GM10847 (cell line): Measurements from ENCODE around the gene INTS1.

Experiments
- POLR2A ChIP-seq: IDR thresholded peaks from 2 replicates; pipeline ENCODE4 v1.6.1; 2011; ENCODE audit not compliant: insufficient read length; ENCODE audit errors: extremely low read depth

The INTS1 gene

DNA sequence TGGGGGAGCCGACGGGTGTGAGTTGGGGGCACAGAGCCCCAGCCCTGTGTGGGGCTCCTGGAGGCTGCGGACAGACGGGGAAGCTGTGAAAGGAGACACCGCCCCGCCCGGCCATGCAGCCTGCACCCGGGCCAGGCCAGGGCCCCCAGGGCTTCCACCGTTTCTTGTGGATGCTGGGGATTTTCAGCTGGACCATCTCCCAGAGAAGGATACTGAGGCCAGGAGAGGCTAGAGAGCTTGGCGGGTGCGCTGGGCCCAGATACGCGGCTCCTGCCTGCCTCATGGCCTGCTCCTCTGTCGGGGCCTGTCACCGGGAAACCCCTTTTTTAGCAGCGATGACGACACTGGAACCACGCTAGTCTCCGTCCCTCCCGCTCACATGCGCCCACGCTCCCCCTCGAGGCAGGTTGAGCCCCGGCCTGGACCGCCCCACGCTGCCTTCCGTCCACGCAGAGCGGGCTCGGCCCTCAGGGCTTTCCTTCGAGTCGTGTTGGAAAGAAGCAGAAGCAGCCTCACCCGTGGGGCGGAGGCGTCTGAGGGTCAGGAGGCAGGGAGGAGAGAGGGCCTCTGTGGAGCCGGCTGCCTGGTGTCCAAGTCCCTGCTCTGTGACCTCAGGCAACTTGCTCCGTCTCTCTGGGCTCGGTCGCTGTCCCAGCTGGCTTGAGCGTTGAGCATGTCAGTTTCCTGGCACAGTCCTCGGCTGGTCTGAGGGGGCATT, 40.1 kb upstream of the INTS1 start:
- TF ChIP-seq POLR2A = no peak

DNA sequence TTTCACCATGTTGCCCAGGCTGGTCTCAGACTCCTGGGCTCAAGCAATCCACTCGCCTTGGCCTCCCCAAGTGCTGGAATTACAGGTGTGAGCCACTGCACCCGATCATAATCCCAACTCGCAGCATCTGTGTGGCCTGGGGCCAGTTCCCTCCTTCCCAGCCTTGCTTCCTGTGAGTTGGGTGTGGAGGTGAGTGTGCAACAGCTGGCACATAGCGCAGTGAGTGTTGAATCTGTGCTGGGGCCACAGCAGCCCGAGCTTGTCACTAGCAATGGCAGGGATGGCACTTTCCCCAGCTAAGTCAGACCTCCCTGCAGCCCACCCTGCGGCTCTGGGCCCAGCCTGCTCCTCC, 39.6 kb upstream of the INTS1 start:
- TF ChIP-seq POLR2A = no peak

DNA sequence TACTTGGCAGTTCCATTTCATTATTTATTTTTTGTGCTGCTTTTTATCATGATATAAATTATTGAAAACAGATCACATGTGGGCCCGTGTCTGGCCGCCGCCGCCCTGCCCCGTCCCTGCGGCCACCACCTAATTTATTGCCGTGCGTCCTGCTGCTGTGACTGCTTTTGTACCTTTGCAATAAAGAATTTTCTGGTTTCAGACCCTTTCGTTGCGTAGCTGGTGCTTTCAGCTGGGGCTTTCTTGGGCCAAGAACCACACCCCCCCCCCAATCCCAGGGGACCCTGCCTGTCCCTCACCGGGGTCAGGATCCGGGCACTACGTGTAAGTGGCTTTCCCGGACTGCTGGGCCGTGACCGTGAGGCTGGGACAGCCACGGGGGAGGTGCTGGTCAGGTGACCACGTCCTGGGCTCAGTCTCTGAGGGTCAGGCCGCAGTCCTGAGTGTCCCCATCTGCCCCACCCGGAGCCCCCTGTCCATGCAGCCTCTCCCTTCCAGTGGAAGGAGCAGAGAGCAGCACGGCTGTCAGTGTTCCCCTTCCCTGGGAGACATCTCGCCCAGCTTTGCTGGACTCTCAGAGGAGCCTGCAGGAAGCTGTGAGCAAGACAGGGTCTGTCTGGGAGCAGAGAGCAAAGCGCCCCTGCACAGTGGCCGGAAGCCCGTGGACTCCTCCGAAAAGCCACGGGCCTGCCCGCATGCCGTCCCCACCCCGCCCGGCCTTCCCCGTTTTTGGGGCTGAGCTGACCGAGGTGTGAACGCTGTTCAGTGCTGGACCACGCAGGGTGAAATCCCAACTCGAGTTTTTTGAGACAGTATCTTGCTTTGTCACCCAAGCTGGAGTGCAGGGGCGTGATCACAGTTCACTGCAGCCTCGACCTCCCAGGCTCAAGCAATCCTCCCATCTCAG, 38.9 kb upstream of the INTS1 start:
- no peak for TF ChIP-seq POLR2A

DNA sequence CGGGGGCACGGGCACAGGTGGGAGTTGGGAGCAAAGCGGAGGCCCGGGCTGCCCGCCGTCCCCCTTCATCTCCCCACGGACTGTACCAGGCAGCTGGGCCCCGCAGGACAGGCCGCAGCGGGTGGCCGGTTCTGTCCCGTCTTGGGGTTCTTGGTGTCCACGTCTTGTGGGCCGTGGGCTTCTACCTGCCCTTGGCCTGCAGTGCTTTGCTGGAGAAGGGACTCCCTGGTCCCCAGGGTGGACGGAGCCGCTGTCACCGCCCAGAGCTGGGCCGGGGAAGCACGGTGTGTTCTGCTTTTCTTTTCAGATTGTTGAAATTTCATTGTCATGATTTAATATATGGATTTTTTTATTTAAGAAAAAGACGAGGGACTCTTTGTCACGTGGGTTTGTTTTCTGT, 38.1 kb upstream of the INTS1 start:
- TF ChIP-seq POLR2A = no peak

DNA sequence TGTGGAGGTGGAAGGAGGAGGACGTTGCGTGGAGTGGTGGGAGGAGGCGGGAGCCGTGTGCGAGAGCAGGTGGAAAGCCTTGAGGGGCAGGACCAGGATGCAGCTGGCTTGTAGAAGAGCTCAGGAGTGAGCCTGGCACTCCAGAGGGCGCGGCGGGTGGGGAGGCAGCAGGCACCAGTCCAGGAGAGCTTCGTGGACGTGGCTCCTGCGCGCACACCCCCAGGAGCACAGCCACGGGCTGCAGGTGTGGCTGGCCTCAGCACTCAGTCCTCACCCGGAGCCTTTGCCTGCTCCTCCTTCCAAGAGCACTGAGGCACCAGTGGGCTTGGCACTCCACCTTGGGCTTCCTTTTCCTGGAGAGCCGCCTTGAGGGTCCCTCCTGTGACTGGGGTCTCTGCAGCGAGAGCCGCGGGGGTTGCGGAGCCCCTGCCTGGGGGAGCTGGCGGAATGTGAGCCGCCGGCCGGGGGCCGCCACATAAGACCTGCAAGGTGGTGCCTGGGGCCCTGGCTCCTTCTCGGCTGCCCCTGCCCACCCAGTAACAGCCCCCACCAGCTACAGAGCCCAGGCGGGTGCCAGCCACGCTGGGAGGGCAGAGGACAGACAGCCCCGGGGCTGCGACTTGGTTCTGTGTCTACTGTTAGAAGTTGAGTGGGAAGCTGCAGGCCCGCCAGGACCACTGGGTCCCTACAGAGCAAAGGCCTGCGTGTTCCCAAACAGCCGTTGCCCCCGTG, 37.4 kb upstream of the INTS1 start:
- TF ChIP-seq POLR2A = no peak

DNA sequence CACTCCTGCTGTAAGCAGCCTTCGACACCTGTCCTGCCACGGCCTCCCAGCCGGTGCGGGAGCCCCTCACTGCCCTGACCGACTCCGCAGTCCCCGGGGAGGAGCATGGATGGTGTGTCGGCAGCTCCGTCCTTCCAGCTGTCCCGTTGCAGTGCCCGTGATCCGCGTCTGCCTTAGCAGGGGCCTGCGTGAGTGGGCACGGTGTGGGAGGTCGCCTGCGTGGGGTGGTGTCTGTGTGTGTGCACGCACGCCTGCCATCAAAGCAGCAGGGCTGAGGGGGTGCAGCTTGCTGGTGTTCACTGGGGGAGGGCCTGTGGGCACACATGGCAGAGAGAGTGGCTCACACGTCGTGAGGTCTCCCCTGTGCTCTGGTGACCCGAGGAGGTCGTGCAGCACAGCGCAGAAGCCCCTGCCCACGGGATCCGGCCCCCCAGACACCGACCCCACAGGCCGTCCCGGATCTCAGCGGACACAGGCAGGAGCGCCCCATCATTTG, 36.6 kb upstream of the INTS1 start:
- no peak for TF ChIP-seq POLR2A

DNA sequence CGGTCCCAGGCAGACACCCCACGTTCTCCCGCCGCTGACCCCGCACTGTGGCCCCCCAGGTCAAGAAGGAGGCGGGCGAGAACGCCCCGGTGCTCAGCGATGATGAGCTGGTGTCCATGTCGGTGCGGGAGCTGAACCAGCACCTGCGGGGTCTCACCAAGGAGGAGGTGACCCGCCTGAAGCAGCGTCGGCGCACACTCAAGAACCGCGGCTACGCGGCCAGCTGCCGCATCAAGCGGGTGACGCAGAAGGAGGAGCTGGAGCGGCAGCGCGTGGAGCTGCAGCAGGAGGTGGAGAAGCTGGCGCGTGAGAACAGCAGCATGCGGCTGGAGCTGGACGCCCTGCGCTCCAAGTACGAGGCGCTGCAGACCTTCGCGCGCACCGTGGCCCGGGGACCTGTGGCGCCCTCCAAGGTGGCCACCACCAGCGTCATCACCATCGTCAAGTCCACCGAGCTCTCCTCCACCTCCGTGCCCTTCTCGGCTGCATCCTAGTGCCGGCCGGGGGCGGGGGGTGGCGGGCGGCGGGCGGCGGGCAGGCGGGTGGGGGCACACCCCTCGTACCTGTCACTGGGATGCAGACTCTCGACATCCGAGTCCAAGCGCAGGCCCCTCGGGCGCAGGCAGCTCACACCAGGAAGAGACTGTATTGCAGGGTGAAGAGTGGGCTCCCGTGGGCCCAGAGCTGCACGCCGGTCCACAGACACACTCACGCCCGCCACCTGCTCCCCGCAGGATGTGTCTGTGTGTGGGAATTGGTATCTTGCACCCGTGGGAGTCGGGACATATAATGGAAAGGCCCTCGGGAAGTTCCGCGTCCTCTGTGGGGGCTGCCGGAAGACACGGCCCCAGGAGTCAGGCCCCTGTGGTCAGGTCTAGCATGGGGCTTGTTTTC, 35.9 kb upstream of the INTS1 start:
- TF ChIP-seq POLR2A = no peak

DNA sequence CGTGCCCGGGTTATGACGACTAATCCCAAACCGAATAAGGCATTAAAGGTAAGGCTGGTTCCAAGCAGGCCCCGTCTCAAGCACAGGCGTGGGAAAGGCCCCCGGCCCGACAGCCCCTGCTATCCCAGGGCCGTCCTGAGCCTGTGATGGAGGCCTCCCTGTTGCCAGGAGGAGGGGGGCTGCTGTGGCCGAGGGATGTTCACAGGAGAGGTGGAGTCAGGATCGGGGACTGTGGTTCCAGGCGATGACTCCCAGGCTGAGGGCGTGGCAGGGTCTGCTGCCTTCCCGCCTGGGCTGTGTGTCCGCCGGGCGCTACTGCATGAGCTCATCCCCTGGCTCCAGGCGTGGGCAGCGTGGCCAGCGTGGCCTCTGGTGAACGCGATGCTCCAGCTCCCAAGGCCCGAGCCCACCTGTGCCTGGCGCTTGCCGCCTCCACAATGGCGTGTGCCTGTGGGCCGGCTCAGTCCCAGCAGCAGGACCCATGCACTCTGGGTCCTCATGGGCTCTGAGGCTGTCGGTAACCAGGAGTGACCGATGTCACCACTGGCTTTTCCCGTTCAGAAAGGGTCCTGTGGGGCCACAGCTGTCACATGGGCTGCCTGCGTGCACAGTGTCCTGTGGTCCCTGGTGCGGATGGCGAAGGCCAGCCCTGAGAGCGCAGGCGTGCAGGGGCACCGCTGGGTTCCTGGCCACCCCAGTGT, 35.1 kb upstream of the INTS1 start:
- no peak for TF ChIP-seq POLR2A

DNA sequence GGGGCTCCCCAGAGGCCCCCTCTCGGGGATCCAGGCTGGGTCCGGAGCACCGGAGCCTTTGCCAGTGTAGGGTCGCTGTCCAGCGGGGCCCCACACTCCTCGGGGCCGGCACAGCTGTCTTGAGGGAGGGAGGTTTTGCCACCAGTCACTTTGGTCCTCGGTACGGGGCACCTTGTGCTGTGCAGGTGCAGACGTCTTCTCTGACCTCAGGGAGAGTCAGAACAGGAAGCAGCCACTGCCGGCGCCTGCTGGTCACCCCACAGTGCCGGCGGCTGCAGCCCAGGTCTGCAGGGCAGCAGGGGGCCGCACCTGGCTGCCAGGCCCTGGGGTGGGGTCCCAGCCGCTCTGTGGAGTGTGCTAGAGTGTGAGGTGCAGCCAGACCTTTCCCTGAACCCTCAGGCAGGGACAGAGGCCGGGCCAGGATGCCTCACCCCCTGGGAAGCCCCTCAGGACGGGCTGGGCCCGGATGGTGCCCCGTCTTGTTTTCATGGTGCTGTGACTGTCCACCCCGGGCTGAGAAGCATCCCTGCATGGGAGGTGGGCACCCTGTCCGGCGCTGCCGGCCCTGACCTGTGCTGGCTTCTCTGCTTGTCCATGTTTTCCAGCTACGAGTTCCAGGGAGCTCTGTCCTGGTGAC, 34.5 kb upstream of the INTS1 start:
- no peak for TF ChIP-seq POLR2A

DNA sequence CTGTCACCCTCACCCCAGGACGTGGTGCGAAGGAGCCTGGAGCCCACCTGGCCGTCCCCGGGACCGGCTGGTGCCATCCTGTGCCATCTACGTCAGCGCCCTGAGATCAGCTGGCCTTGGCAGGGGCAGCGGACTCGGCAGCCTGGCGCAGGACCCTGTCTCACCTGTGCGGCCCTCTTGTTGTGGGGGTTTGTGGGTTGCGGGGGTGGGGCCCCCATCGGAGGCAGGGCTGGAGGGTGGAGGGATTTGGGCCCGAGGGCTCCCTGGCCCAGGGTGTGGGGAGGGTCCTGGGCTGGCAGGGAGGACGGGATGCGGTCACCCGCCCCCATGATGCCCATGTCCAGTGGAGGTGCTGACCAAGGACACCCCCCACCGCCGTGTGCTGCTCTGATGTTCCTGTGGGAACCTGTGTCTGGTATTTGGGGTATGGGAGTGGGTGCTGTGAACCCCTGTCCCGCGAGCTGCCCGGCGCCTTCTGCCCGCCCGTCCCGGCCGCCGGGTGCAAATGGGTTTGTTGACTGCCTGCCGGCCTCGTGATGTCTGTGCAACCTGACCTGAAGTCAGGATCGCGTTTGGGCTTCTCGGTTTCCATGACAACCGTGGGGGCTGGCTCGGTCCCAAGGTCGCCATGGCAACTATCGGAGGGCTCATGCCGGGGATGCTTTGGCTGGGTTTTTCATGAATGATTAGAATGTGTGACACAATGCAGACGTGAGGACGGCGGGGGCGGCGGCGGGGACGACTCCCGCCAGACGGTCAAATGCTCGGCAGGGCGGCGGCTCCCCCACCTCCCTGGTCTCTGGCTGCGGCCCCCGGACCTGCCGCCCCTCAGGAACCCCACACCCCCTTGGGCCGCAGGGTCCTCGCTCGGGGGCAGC, 33.6 kb upstream of the INTS1 start:
- no peak for TF ChIP-seq POLR2A

DNA sequence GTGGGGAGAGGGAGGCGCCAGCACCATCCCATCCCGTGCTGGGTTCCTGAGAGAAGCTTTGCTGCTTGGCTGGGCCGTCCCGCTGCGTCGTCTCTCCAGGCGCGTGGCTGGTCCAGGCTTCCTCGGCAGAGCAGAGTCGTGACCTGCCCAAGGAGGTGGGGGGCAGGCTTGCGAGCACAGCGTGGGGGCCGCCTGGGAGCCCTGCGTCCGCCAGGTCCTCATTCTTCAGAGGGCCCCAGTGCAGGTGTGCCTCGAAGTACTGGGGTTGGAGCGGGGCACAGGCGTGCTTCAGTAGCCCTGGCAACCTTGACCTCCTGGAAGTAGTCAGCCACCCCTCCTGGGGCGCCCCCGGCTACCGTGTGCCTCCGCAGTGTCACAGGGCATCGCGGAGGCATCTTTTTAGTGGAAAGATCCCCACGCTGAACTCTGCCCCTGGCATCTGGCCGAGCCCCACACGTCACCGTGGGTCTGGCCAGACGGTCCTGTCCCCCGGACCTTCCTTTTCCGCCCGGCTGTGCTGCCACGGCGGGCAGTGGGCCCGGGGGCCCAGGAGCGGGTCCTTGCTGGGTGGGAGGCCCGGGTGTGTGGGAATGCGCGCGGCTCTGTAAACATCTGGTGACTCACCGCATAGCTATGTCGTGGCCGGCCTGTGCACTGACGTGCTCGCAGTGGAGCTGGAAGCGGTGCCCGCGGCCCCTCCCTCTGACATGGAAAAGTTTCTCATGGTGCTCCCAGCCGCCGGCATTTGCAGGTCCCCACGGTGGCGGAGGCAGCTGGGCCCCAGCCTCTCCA, 32.8 kb upstream of the INTS1 start:
- no peak for TF ChIP-seq POLR2A

DNA sequence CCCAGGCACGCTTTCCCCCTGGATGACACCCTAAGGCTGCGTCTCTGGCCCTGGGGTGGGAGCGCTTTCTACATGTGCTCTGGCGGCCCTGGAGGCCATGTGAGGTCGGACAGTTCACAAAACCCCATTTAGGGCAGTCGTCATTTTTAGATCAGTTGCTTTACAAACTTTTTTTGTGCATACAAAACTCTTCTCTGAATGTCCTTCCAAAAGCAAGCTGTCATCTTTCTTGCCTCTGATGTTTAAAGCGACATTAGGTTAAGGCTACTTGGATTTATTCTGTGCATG, 32.2 kb upstream of the INTS1 start:
- TF ChIP-seq POLR2A = no peak
